OCI-LY7 (cell line): Measurements from ENCODE around the gene AGK. TPM values are rescaled to one million over a fixed set of nuclear protein-coding genes. Genes with fewer than 3 reads are reported as not detected.
A peak's percentile ranks its signal among the peaks of the same experiment; 100 is the strongest.

Source experiments
- BruUV-seq: library from RNA; stranded (reverse); fragments of 400-500 nt; replicated peaks from 2 replicates; lab custom pipeline; 2021; lab: Mats Ljungman, UMichigan
- CTCF ChIA-PET: fragments of 300-600 bp; sonication (Branson Sonifier 250); formaldehyde crosslinking; loops from one replicate; lab custom pipeline; 2022; ENCODE audit warnings: antibody characterized with exemption; ENCODE audit not compliant: unreplicated experiment; lab: Charles Lee
- POLR2A ChIA-PET: fragments of 300-600 bp; sonication (Branson Sonifier 250); formaldehyde crosslinking; loops from one replicate; lab custom pipeline; 2022; ENCODE audit warnings: antibody characterized with exemption; lab: Charles Lee
- DNase-seq: peaks from one replicate; pipeline ENCODE4 v3.0.0-alpha.2; 2015; ENCODE audit warnings: low spot score
- H2AFZ ChIP-seq: fragments of 200-600 bp; sonication (generic), shearing (Covaris generic); 2 replicates; pipeline ENCODE4 v1.6.1; 2014; ENCODE audit warnings: mild to moderate bottlenecking, antibody characterized with exemption, low read length, moderate library complexity
- H3K27ac ChIP-seq: fragments of 200-600 bp; sonication (generic); 2 replicates; pipeline ENCODE4 v1.5.1; 2014; ENCODE audit warnings: mixed run types, low read depth, mild to moderate bottlenecking, moderate library complexity, low read length, inconsistent platforms; ENCODE audit not compliant: poor library complexity, severe bottlenecking
- H3K36me3 ChIP-seq: fragments of 200-600 bp; sonication (generic); 2 replicates; pipeline ENCODE4 v1.6.1; 2014; ENCODE audit warnings: mild to moderate bottlenecking, antibody characterized with exemption, low read length, moderate library complexity, mixed read lengths; ENCODE audit not compliant: insufficient read depth
- H3K4me1 ChIP-seq: fragments of 200-600 bp; sonication (generic); 2 replicates; pipeline ENCODE4 v1.5.1; 2014; ENCODE audit warnings: mild to moderate bottlenecking, low read length; ENCODE audit not compliant: insufficient read depth, poor library complexity, severe bottlenecking
- H3K4me2 ChIP-seq: fragments of 200-600 bp; sonication (generic); 2 replicates; pipeline ENCODE4 v1.6.1; 2014; ENCODE audit warnings: mild to moderate bottlenecking, low read length
- H3K4me3 ChIP-seq: fragments of 200-600 bp; sonication (generic); 2 replicates; pipeline ENCODE4 v1.5.1; 2014; ENCODE audit warnings: mild to moderate bottlenecking, low read depth, low read length; ENCODE audit not compliant: poor library complexity, severe bottlenecking
- H3K79me2 ChIP-seq: fragments of 200-600 bp; sonication (generic); 2 replicates; pipeline ENCODE4 v1.6.1; 2016; ENCODE audit warnings: low read depth, mild to moderate bottlenecking, low read length, moderate library complexity, mixed read lengths; ENCODE audit not compliant: insufficient read depth
- H3K9me2 ChIP-seq: fragments of 200-600 bp; sonication (generic); 2 replicates; pipeline ENCODE4 v1.6.1; 2016; ENCODE audit warnings: mild to moderate bottlenecking, low read length, mixed read lengths; ENCODE audit not compliant: insufficient read depth
- H3K9me3 ChIP-seq: fragments of 200-600 bp; sonication (generic); 2 replicates; pipeline ENCODE4 v1.6.1; 2014; ENCODE audit warnings: mild to moderate bottlenecking, mixed run types, low read length, mixed read lengths
- H4K20me1 ChIP-seq: fragments of 200-600 bp; sonication (generic); 2 replicates; pipeline ENCODE4 v1.6.1; 2014; ENCODE audit warnings: mild to moderate bottlenecking, antibody characterized with exemption, low read length, moderate library complexity, mixed read lengths; ENCODE audit not compliant: insufficient read depth
- CTCF ChIP-seq: fragments of 200-600 bp; sonication (generic); conservative IDR thresholded peaks from 2 replicates; pipeline ENCODE4 v1.5.1; 2014; ENCODE audit warnings: mild to moderate bottlenecking, antibody characterized with exemption, low read length, moderate library complexity, mixed read lengths
- EZH2phosphoT487 ChIP-seq: fragments of 200-600 bp; sonication (generic); IDR thresholded peaks from 2 replicates; pipeline ENCODE4 v1.6.1; 2018; ENCODE audit warnings: low read depth, borderline replicate concordance, mild to moderate bottlenecking, mixed run types, antibody characterized with exemption, low read length, moderate library complexity, mixed read lengths
- intact Hi-C: fragments of 100-400 bp; cut with micrococcal nuclease; formaldehyde crosslinking; loops from one replicate; pipeline ENCODE4 v1.10.0; 2022; ENCODE audit not compliant: unreplicated experiment
- total RNA-seq, 2 experiments: library from RNA; depleted of rRNA in 1 of 2; stranded (reverse); fragments of >200 nt in 1 of 2; shearing (Covaris generic) in 1 of 2; gene quantifications; 2 replicates each; pipeline ENCODE4 v1.2.3, GENCODE V29; 2014 to 2022

AGK gene
- total RNA-seq, 2 experiments from 2014 or later = 31.2 to 33.6 TPM

- H3K36me3 ChIP-seq = peaks cover 33% of the 10 kb centered on the region
- H4K20me1 ChIP-seq = no peaks in the 10 kb centered on the region
- no peak overlapping the region for H2AFZ ChIP-seq
- peak; percentile 18 for DNase-seq
- no peak overlapping the region for H3K27ac ChIP-seq
- no peaks in the 10 kb centered on the region for H3K9me2 ChIP-seq
- BruUV-seq = no TSS peak
- intact Hi-C loops = no loop called here
- no peak overlapping the region for H3K4me3 ChIP-seq
- no peak for TF ChIP-seq CTCF
- TF ChIP-seq EZH2phosphoT487 = no peak
- no peaks in the 10 kb centered on the region for H3K79me2 ChIP-seq
- H3K9me3 ChIP-seq = no peaks in the 10 kb centered on the region
- ChIA-PET CTCF (no interaction called here), POLR2A (interaction anchor here (0.6 to 0.9 kb wide), 3 partner anchors 13 to 47 kb away, joined by 4 to 10 read pairs (median 7); no protein-coding TSS in a partner anchor)
- H3K4me1 ChIP-seq = peaks cover 9% of the 10 kb centered on the region
- H3K4me2 ChIP-seq = peak overlapping the region; percentile 35
Observed at GRCh38 chr7:141649137-141649864, 98.1 kb downstream of the AGK start.

- Histone ChIP-seq H3K36me3 (peaks cover 39% of the 10 kb centered on the region), H3K4me3 (no peak overlapping the region), H3K79me2 (no peaks in the 10 kb centered on the region), H4K20me1 (no peaks in the 10 kb centered on the region), H3K27ac (no peak overlapping the region), H2AFZ (no peak overlapping the region), H3K9me3 (no peaks in the 10 kb centered on the region), H3K4me1 (peaks cover 9% of the 10 kb centered on the region), H3K9me2 (no peaks in the 10 kb centered on the region), H3K4me2 (peak overlapping the region; percentile 35; the same call in 1 of the 2 replicates)
- TF ChIP-seq CTCF (peak; percentile 72), EZH2phosphoT487 (no peak)
- DNase-seq = peak; percentile 41
- no TSS peak for BruUV-seq
- intact Hi-C loops = no loop called here
- CTCF ChIA-PET = interaction anchor here (0.6 kb wide), 1 partner anchor 126 kb away, joined by 3 read pairs; no protein-coding TSS in a partner anchor
- POLR2A ChIA-PET = no interaction called here
Observed at GRCh38 chr7:141649865-141650634, 98.8 kb downstream of the AGK start.
